Stimulated activated CD4-positive, alpha-beta T cell treated with anti-CD3 and anti-CD28 coated beads, TNF-alpha, amount 100 ng/mL, for 1 hour (primary cell): ENCODE measurements around the gene GREB1.

Experiments used
- DNase-seq, 3 donors: peaks; one replicate each; pipeline ENCODE4 v3.0.0-alpha.2; 2020; ENCODE audit warnings: low read depth in 3 of 3, low spot score in 1 of 3

The GREB1 gene

DNA sequence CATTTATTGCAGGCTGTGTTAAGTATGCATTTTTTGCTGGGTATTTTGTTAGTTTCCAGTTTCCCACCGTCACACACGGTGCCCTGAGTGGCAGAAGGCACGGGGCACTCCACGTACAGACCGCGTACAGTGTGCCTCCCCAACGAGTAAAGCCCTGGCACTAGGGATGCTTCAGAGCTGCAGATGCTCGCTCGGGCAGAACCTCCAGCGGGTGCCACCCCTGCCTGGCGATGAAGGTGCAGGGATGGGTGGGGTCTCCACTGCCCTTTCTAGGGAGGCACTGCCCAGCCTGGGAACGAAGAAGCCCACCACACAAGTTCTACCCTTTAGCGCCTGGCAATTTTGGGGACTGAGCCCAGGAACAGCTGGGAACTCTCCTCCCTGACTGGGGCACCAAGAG lies 4.1 kb downstream of the GREB1 start:
- DNase-seq, result no peak

DNA sequence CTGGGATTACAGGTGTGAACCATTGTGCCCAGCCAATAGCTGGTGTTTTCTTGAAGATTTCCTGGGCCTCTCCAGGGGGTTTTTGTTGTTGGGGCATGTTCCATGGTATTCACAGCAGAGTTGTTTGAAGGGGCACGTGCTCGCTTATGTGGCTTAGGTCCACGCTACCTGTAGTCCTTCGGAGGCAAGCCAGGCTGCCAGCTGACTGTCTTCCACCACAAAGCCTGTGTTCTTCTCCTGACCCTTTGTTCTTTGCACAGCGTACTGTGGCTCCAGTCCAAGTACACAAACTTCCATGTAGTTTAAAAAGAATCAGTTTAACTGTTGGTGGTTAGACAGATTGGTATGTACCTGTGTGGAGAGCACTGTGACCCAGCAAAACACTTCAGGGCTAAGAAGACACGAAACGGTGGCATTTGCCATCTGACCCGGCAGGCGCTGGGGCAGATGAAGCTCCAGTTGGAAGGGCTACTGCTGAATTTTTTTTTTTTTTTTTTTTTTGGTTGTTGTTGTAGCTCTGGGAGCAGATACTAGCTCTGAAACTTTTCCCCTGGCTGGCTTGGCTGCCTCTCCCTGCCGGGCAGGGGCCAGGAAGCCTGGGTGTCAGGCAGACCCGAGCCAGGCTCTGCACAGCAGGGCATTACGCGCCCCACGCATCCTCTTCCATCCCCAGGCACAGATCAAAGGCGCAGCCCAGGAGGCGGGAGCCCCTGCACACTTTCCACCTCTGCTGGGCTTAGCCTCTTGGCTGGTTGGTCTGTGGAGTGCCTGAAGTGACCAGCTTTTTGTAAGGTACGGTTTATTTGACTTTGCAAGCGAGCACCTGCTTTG lies 5.7 kb downstream of the GREB1 start:
- no peak for DNase-seq

DNA sequence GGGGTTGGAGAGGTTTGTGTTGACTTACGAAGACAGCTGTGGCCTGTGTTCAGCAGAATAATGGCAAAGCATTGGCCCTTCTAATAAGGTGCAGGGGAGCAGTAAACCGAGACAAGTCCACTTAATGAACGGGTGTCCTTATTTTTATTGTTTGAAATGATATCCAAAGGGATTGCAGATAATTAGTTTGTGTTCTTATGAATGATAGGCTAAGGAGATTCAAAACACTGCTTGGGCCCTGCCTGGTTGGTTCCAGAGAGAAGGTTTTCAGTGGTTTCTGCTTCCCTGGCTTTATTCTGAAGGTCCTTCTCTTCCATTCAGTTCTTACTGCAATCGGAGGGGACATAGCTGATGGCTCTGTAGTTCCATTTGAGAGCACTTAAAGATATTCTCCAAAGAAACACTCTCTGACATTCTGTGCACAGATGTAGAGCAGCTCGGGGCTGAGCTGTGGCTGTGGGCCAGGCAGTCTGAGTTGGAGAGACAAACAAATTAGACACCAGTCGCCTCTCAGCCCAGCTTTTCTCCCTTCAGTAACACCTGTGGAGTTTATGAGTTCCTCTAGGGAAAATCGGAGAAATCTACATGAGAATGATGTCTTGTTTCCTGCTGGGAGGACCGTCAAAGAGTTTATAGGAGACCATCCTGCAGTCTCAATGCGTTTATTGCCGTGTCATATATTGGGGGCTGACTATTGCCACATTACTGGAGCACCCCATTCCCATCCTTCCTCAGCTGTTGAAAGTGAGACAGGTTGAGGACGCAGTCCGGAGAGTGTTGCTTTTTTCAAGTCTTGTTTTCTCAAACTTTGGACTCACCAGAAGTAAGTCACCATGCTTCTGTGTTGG lies 6.5 kb downstream of the GREB1 start:
- no peak for DNase-seq

DNA sequence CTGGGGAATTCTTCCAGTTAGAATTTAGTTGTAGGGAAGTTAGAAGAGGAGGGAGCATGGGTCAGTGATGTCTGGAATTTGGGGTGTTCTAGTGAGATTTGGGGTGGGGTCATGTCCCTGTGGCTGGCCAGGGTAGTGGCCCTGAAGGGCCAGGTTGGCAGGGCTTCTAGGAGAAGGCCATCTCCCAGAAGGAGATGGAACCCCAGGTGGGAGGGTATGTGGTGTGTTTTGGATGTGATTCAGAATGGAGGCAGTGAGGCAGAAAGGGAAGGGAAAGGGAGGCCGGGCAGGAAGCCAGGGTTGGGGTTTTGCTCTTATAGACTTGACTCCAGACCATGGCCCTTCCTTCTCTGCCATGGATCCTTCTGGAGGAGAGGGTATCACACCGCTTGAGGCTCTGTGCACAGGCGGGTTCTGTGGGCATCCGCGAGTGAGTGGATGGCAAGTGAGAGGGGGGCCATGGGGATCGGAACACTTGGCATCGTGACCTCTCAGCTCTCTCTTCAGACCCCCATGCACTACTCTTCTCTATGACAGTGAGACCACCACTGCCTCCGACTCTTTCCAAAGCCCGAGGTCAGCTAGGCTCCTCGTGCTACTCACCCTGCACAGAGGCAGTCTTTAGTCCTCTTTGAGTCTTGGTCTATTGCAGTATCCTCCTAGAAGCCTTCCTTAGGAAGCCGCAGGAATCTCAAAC lies 7.3 kb downstream of the GREB1 start:
- no peak for DNase-seq

DNA sequence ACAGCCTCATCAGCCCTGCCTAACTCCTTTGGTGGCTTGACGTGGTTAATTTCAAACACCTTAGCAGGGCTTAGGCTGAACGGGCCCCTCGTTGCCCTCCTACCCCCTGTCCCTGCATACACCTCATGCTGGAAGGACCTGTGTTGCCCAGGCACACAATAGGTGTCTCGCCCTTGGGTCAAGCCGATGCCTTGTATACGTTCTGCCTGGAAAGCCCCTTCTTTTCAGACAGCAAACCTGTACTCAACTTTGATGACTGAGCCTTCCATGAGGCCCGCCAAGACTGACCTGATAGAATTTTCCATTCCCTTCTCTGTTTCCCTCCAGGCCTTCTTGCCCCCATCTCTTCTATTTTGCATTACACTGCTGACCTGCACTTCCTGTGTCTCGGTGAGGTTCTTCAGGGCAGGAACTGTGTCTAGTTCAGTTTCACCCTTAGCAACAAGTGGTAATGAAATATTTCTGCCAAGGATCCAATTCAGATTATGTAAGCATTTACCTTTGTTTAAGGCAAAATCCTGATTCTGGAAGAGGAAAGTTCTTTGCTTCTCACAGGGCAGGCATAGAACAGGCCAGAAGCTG lies 7.9 kb downstream of the GREB1 start:
- no peak for DNase-seq

DNA sequence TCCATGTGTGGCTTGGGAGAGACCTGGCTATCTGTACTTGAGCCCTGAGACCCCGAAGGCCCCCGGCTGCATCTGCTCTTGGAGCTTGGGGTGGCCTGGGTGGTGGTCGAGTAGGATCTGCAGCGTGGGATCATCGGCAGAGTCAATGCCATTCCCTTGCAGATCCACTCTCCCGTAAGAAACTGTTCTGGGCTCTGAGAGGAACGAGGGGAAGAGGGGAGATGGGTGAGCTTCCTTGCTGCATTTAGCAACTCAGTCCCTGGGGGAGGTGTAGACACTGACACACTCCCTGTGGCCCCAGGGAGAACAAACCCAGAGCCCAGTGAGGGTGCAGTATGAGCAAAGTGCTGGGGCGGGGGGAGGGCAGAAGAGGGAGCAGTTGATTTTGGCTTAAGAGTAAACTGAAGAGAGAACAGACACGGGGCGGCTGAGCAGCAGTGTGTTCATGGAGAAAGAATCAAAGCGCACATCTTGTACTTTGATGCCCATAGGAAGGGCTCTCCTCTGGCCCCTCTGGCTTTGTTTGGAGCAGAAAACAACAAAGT lies 8.5 kb downstream of the GREB1 start:
- no peak for DNase-seq

DNA sequence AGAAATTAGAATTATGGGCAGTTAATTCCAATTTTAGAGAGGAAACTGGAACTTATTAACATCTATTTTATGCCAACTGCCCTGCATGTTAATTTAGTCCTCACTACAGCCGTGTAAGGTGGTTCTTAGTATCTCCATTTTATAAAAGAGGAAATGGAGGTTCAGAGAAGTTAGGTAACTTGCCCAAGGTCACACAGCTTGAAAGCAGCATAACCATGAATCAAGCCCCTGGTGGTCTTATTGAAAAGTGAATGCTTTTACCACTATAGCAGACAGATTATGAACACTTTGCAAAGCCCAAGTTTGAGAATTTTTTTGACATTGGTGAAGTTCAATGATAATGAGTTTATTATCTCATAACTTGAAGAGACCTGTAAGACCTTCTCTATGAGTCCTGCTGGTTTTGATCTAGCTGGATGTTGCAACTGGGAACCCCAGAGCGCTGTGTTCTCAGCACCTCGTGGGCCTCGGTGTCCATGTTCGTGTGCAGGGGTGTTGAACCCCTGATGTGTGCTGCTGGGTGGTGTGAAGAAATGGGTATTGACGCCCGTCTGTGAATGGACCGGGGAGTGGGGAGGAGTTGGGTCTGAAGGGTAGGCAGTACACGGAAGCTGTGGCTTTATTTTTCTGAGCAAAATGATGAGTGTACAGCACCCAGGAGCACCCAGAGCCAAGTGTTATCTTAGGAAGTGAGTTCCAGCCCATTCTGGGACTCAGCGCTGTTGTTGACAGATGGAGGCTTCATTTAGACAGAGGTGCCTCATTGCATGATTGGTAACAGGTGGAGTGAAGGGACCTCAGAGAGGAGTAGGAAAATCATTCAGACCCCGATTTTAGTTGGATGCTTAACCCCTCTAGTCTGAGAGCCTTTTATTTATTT lies 9.7 kb downstream of the GREB1 start:
- DNase-seq, result no peak

DNA sequence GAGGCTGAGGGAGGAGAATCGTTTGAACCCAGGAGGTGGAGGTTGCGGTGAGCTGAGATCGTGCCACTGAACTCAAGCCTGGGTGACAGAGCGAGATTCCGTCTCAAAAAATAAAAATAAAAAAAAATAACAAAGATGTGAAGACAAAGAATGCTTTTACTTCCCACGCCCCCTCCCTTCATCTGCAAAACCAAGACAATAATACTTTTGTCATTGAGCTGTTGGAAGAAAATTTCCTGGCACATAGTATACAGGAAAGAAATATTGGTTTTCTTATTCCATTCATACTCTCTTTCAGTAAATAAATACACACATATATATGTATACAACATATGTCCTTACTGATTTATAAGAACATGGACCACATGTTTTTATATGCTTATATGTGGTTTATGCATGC lies 12.2 kb downstream of the GREB1 start:
- DNase-seq, result no peak

DNA sequence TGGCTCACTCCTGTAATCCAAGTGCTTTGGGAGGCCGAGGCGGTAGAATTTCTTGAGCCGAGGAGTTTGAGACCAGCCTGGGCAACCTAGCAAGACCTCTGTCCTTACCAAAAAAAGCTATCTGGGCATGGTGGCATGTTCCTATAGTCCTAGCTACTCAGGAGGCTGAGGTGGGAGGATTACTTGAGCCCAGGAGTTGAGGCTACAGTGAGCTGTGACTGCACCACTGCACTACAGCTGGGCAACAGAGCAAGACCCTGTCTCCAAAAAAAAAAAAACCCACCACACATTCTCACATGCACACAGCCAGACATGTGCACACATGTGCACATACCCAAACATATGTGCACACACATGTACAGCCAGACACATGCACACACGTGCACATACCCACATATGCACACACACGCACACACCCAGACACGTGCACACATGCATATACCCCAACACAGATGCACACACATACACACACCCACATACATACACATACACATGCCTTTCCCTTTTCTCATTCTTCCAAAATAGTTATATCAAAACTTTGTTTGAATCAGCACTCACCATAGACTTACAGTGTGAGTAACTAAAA lies 14.2 kb downstream of the GREB1 start:
- no peak for DNase-seq

DNA sequence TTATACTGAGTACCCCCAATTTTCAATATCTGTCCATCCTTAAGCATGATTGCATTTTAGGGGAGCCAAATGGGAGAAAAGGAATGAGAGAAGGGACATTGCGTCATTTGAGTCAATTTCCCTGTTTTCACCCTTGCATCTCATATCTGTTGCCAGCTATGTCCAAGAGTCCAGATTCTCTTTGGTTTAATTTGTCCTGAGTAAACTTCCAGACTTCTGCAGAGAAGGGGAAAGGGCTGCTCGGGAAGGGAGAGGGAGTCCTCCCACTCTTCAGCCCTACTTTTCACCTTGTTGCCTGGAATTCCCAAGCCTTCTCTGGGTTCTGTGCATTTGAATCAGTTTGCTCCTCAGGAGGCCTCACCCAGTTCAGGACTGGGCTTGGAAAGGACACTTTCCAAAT lies 16.5 kb downstream of the GREB1 start:
- no peak for DNase-seq

DNA sequence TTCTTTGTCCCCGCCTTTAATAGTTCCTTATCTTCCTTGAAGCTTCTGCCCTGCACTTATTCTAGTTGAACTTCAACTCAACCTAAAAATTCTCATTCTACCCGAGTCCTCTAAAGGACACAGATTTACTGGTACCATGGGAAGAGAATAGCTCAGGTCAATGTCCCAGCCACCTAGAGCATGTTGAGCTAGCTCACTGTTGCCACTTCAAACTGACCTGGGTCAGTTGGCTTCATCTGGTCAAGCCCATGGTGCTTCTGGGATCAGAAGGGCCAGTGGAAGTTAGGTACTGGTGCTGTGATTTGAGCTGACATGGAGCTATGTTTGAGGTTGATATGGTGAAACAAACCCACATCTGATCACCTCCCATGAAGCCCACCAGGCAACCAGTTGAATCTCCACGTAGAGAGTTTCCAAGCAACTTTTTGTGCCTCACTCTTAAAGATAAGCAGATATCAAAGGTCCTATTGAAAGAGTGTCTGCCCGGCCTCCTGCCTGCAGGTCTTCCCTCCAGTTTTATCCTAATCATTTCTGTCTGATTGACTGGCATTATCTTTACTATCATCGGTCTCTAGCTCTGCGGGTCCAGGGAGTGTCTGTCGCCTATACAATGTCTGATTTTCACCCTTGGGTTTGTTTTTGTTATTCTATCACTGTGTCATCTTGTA lies 17.2 kb downstream of the GREB1 start:
- DNase-seq, result no peak

DNA sequence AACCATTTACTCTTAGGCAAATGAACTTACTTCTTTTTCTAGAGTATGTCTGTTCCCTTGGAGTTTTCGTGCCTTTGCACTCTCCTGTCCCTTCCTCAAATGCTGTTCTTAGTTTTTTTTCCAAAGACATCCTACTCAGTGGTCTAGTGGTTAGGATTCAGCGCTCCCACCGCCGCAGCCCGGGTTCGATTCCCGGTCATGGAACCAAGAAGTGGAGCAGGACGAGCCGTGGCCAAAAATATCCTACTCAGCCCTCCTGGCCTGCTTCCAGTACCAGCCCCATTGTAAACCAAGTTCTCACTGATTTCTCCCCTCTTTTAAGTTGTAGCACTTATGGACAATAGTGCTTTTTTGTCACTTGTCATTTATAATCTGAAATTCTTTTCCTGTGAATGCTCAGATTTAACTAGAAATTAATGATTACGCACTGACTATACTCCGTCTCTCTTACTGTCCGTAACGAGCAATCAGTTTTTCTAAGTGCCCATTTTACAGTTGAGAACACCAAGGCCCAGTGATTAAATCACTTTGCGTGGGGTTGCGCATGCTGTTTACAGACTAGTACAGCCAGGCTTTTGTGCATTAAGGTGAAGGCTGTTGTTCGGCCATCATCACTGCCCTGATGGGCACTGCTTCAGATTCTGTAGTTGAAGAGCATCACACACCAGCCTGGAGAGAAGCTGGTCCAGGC lies 17.9 kb downstream of the GREB1 start:
- DNase-seq, result no peak

DNA sequence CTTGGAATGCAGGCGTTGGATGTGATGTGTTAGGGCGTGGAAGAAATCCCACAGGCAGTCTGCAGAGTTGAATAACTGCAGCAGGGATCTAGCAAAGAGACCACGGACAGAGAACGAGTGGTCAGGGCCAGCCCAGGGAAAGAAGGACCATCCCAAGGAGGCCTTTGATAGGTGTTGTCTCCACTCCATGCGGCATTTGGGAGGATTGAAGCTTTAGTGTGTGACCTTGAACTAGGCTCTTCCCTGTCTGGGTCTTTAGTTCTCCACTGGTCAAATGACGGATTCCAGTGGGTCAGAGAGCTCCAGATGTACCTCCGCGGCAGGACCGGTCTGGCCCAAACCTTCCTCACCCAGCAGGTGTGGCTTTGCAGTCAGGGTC lies 18.4 kb downstream of the GREB1 start:
- DNase-seq, result no peak

DNA sequence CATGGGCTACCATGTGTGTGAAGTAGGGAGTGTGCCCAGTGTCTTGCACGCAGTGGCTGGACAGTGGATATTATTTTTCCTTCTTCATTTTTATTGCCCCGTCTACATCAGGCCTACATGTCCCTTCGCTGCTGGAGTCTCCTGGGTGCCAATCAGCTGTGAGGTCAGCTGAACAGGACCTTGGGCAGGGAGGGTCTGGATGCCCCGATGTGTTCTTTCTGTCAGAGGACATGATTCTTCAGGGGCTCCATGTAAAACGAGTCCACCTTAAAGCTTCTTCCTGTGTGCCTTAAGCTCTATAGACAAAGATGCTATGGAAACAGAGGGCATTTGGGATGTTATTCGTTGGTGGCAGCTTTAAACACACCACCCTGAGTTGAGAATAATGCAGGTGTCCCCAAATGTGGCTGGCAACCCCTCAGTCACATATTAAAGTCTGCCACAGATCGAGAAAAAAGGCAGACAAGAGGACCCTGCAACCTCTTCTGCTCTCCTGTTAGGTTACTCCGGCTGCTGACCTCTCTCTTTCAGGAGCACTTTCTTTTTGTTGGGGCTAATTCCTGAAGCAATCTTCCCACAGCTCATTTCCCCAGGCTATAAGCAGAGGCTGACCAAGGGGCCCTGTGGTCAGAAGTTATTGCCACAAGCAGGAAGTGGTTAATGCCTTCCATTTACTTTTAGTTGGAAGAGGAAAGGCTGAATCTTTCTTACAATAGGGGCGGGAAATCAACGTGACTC lies 20.0 kb downstream of the GREB1 start:
- no peak for DNase-seq

DNA sequence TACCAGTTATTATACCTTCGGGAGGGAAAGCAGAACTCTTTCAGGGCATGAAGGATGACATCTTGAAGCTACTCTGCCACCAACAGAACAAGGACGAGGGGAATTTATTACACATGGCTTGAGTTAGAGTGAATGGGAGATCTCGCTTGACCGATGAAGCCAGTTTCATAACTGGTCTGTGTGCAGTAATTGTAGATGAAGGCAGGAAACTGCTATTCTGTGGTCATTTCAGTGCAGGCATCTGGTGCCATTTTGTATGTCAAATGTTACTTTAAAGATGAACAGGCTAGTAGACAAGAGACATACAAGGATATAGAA lies 20.5 kb downstream of the GREB1 start:
- DNase-seq, result no peak

DNA sequence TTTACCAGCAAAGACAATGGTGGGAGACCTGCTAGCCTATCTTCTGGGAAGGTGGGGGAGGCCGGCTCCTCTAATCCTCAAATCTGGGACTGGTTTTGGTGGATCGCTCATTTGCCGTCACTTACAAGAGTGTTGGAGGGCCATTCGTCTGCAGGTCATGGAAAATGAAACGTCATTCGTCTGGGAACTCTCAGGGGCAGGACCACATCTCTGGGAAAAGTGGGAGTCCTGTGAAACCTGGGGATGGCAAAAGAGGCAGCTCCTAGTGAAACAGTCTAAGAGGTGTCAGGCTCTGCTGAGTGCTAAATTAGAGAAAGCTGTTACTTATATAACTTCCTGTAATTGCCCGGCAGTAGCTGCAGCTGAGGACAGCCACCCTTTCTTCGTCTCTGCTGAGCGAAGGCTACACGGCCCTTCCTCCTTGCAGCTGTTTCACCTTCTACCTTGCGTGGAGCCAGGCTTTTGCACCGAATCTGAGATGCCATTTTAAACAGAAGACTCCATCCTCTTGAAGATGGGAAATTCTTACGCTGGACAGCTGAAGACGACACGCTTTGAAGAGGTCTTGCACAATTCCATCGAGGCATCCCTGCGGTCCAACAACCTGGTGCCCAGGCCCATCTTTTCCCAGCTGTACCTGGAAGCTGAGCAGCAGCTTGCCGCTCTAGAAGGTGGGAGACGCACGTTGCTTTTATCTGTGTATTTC lies 22.4 kb downstream of the GREB1 start:
- no peak for DNase-seq

DNA sequence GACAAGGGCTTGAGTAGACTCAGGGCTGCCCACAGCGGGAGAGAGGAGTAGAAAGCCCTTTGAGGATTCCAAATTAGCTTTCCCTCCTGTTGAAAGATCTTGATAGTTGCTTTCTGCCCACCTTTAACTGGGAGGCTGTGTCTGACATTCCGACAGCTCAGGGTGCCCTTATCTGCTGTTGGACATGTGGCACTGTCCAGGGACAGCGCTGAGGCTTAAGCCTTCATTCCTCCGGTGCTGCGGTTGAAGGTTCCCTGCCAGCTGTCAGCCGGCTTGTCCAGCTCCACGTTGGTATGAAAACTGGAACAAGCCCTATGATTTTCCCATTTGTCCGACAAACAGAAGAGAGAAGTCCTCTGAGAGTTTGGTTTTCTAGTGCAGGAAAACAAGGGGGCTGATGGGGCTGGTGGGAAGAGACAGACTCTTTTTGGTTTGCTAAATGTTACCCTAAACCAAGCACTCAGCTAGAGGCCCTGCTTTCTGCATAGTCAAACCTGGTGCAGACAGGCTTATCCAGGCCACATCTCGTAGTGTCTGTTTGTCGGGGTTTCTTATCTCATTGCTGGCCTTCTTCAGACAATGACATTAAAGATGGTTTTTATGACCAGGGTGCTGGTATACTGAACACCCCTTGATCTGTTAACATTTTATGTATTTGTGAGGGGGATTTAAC lies 24.5 kb downstream of the GREB1 start:
- no peak for DNase-seq
